Measurements from ENCODE around the gene SLC44A1.

GRCh38 chr9:105466898-105467455, 222.5 kb downstream of the SLC44A1 start:
- TF ChIP-seq CTCF (IDR thresholded peaks at IDR 0.05; ENCODE audit: insufficient read depth, low read length) (no peak), REST (IDR thresholded peaks at IDR 0.05; ENCODE audit: insufficient replicate concordance, low read depth) (no peak), SPI1 (IDR thresholded peaks at IDR 0.05; ENCODE audit: borderline replicate concordance, low read depth) (no peak), POLR2AphosphoS5 (IDR thresholded peaks at IDR 0.05; ENCODE audit: low read depth) (no peak), GABPA (IDR thresholded peaks at IDR 0.05; ENCODE audit: low read depth) (no peak)
